Effector memory CD4-positive, alpha-beta T cell (primary cell): ENCODE measurements around the gene HSD3B1.

Experiments
- DNase-seq, 3 donors: peaks; one replicate each; pipeline ENCODE4 v3.0.0-alpha.2; 2020
- H3K27ac ChIP-seq: 2 replicates; pipeline ENCODE4 v1.7.0; 2013; ENCODE audit warnings: mild to moderate bottlenecking, low read length, moderate library complexity; ENCODE audit not compliant: insufficient read depth, poor library complexity, severe bottlenecking
- H3K27me3 ChIP-seq: replicated peaks from 2 replicates; pipeline ENCODE4 v1.7.0; 2013; ENCODE audit warnings: mild to moderate bottlenecking, low read length; ENCODE audit not compliant: insufficient read depth, control insufficient read depth, poor library complexity, severe bottlenecking
- H3K36me3 ChIP-seq: 2 replicates; pipeline ENCODE4 v1.7.0; 2013; ENCODE audit warnings: mild to moderate bottlenecking, low read length, moderate library complexity; ENCODE audit not compliant: control insufficient read depth, insufficient read depth
- H3K4me1 ChIP-seq: 2 replicates; pipeline ENCODE4 v1.7.0; 2013; ENCODE audit warnings: low read length, mild to moderate bottlenecking; ENCODE audit not compliant: control insufficient read depth, insufficient read depth, poor library complexity, severe bottlenecking
- H3K4me3 ChIP-seq: 2 replicates; pipeline ENCODE4 v1.7.0; 2013; ENCODE audit warnings: low read length, low read depth, mild to moderate bottlenecking; ENCODE audit not compliant: insufficient read depth, poor library complexity, severe bottlenecking
- H3K9me3 ChIP-seq: 2 replicates; pipeline ENCODE4 v1.7.0; 2013; ENCODE audit warnings: mild to moderate bottlenecking, low read length, moderate library complexity; ENCODE audit not compliant: control insufficient read depth
- total RNA-seq, 3 donors: gene quantifications; one replicate each; lab custom pipeline; 2026; lab: John Stamatoyannopoulos, UW

Gene HSD3B1
- total RNA-seq: 0 reads per million in 3 donors

- Histone ChIP-seq H3K4me3 (no peak within 1 kb of the TSS), H3K27me3 (no peaks in the 10 kb centered on the region), H3K9me3 (no peaks in the 10 kb centered on the region), H3K36me3 (no peaks in the 10 kb centered on the region), H3K4me1 (no peaks in the 10 kb centered on the region), H3K27ac (no peak within 1 kb of the TSS)
- no peak for DNase-seq
Observed at GRCh38 chr1:119506941-119507340, at the start of gene HSD3B1. HSD3B1 (plus strand) TSS chr1:119507210; CDS start chr1:119507477, 267 bp downstream.

DNA sequence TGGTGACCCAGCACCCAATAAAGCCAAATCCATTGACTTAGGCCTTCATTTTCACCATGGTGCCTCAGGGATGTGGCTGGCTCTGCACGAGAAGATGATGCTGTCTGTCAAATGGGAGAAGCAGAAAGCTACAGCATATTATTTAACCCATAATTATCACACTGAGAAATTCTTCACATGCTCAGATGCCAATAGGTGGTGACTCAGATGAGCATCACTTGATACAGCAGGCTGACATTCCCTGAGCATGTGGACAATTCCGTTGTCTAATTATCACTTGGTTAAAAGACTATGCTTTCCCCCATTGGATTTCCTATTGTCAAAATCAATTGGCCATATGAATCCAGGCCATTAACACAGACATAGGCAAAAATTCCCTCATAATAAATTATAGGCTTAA, 44.0 kb upstream of the HSD3B1 start:
- H3K36me3 ChIP-seq: no peaks in the 10 kb centered on the region
- H3K9me3 ChIP-seq: no peaks in the 10 kb centered on the region
- DNase-seq: no peak
- no peak overlapping the region for H3K27ac ChIP-seq
- H3K27me3 ChIP-seq: no peaks in the 10 kb centered on the region
- no peaks in the 10 kb centered on the region for H3K4me1 ChIP-seq
- no peak overlapping the region for H3K4me3 ChIP-seq

- Histone ChIP-seq H3K27ac (no peak overlapping the region), H3K9me3 (no peaks in the 10 kb centered on the region)
- DNase-seq: no peak
Observed at GRCh38 chr1:119463569-119463968, 43.4 kb upstream of the HSD3B1 start.

GRCh38 chr1:119466445-119466844, 40.6 kb upstream of the HSD3B1 start:
- no peak overlapping the region for H3K4me3 ChIP-seq
- no peak for DNase-seq
- H3K27me3 ChIP-seq: no peaks in the 10 kb centered on the region
- no peaks in the 10 kb centered on the region for H3K9me3 ChIP-seq
- H3K4me1 ChIP-seq: no peaks in the 10 kb centered on the region
- no peak overlapping the region for H3K27ac ChIP-seq
- no peaks in the 10 kb centered on the region for H3K36me3 ChIP-seq

More at GRCh38 chr1:119463569-119463968, 43.4 kb upstream of the HSD3B1 start:
- Histone ChIP-seq H3K27me3 (no peaks in the 10 kb centered on the region), H3K4me1 (no peaks in the 10 kb centered on the region), H3K36me3 (no peaks in the 10 kb centered on the region), H3K4me3 (no peak overlapping the region)

DNA sequence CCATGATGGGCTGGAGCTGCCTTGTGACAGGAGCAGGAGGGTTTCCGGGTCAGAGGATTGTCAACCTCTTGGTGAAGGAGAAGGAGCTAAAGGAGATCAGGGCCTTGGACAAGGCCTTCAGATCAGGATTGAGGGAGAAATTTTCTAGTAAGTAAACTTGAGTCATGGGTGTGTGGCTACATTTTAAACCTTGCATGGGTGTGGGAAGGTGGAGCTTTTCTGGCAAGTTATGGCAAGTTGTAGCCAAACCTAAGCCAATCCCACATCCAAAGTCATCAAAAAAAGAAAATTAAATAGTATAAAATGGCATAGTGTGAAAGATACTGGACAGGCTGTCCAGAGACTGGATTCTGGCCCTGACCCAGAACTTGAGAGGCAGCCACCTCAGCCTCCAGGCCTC, 39.8 kb upstream of the HSD3B1 start:
- Histone ChIP-seq H3K4me3 (no peak overlapping the region), H3K27ac (no peak overlapping the region), H3K9me3 (no peaks in the 10 kb centered on the region), H3K4me1 (no peaks in the 10 kb centered on the region), H3K36me3 (no peaks in the 10 kb centered on the region), H3K27me3 (no peaks in the 10 kb centered on the region)
- no peak for DNase-seq

GRCh38 chr1:119467857-119468668, 38.9 kb upstream of the HSD3B1 start:
- no peak for DNase-seq
- Histone ChIP-seq H3K27ac (no peak overlapping the region), H3K36me3 (no peaks in the 10 kb centered on the region)

GRCh38 chr1:119469741-119470140, 37.3 kb upstream of the HSD3B1 start:
- no peaks in the 10 kb centered on the region for H3K36me3 ChIP-seq
- no peak overlapping the region for H3K27ac ChIP-seq
- DNase-seq: no peak
- H3K9me3 ChIP-seq: no peaks in the 10 kb centered on the region
- no peaks in the 10 kb centered on the region for H3K27me3 ChIP-seq
- no peak overlapping the region for H3K4me3 ChIP-seq
- no peaks in the 10 kb centered on the region for H3K4me1 ChIP-seq

More at GRCh38 chr1:119467857-119468668, 38.9 kb upstream of the HSD3B1 start:
- Histone ChIP-seq H3K9me3 (no peaks in the 10 kb centered on the region), H3K27me3 (no peaks in the 10 kb centered on the region), H3K4me3 (no peak overlapping the region), H3K4me1 (no peaks in the 10 kb centered on the region)

GRCh38 chr1:119470377-119470776, 36.6 kb upstream of the HSD3B1 start:
- no peak overlapping the region for H3K27ac ChIP-seq
- no peak for DNase-seq
- no peaks in the 10 kb centered on the region for H3K36me3 ChIP-seq

DNA sequence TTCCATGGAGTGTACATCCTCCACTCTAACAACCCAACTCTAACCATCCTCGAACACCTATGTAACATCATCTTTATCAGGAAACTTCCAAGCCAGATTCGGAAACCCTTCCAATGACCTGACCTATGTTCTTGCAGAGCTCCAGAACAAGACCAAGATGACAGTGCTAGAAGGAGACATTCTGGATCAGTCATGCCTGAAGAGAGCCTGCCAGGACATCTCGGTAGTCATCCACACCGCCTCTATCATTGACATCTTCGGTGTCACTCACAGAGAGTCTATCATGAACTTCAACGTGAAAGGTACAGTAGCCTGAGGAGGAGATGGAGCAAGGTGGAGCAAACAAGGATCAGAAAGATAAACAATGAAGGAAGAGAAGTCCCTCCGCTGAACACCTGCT, 36.1 kb upstream of the HSD3B1 start:
- DNase-seq: no peak
- no peak overlapping the region for H3K4me3 ChIP-seq
- H3K27ac ChIP-seq: no peak overlapping the region
- H3K27me3 ChIP-seq: no peaks in the 10 kb centered on the region
- H3K36me3 ChIP-seq: no peaks in the 10 kb centered on the region
- no peaks in the 10 kb centered on the region for H3K9me3 ChIP-seq
- no peaks in the 10 kb centered on the region for H3K4me1 ChIP-seq

More at GRCh38 chr1:119470377-119470776, 36.6 kb upstream of the HSD3B1 start:
- H3K9me3 ChIP-seq: no peaks in the 10 kb centered on the region
- H3K4me3 ChIP-seq: no peak overlapping the region
- no peaks in the 10 kb centered on the region for H3K27me3 ChIP-seq
- no peaks in the 10 kb centered on the region for H3K4me1 ChIP-seq

GRCh38 chr1:119471566-119471965, 35.4 kb upstream of the HSD3B1 start:
- Histone ChIP-seq H3K4me1 (no peaks in the 10 kb centered on the region), H3K27me3 (no peaks in the 10 kb centered on the region), H3K9me3 (no peaks in the 10 kb centered on the region), H3K27ac (no peak overlapping the region), H3K4me3 (no peak overlapping the region), H3K36me3 (no peaks in the 10 kb centered on the region)
- DNase-seq: no peak
